Effector memory CD8-positive, alpha-beta T cell (primary cell): ENCODE data around the gene HDHD3.
A peak's percentile ranks its signal among the peaks of the same experiment; 100 is the strongest.

Source experiments
- ATAC-seq: fragments of 150-1000 bp; cut with Tn5 transposase; replicated peaks from 2 replicates; pipeline ENCODE4 v1.10.0; 2021; ENCODE audit warnings: mild to moderate bottlenecking, moderate library complexity
- DNase-seq, 3 experiments: peaks; one replicate each; pipeline ENCODE4 v3.0.0; 2021
- H3K27ac Mint-ChIP-seq, 2 donors: one replicate each; pipeline ENCODE4 v1.8.0; 2022; ENCODE audit warnings: mild to moderate bottlenecking in 2 of 2, mixed read lengths in 2 of 2, moderate library complexity in 2 of 2
- H3K27me3 Mint-ChIP-seq, 2 donors: one replicate each; pipeline ENCODE4 v1.8.0; 2022; ENCODE audit warnings: mixed read lengths in 2 of 2
- H3K36me3 Mint-ChIP-seq: one replicate; pipeline ENCODE4 v1.8.0; 2022; ENCODE audit warnings: mild to moderate bottlenecking, moderate library complexity, mixed read lengths; ENCODE audit not compliant: insufficient read depth
- H3K4me1 Mint-ChIP-seq, 2 donors: one replicate each; pipeline ENCODE4 v1.8.0; 2022; ENCODE audit warnings: low read depth in 2 of 2, mixed read lengths in 2 of 2
- H3K4me3 Mint-ChIP-seq, 2 donors: one replicate each; pipeline ENCODE4 v1.8.0; 2022; ENCODE audit warnings: mild to moderate bottlenecking in 2 of 2, mixed read lengths in 2 of 2, moderate library complexity in 2 of 2
- H3K9me3 Mint-ChIP-seq, 2 donors: one replicate each; pipeline ENCODE4 v1.8.0; 2022; ENCODE audit warnings: mixed read lengths in 2 of 2

The HDHD3 gene

DNA sequence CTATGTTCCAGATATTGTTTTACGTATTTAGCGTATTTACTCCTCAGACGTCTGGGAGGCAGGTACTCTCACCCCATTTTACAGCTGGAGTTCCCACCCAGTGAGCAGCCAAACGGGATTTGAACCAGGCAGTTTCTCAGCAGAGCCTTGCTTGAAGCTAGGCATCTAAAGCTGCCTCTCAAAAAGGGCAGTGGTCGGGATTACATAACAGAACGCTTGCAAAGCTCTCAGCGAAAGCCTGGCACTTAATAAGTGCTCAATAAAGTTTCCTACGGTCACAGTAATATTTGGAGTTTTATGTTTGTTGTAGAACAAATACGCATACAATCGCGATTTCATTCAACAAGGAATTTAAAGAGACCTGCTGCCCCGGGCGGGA lies 27.7 kb downstream of the HDHD3 start:
- peaks cover 19 to 42% of the 10 kb centered on the region in 2 donors for H3K27me3 Mint-ChIP-seq
- ATAC-seq (no peak), DNase-seq (no peak)
- no peaks in the 10 kb centered on the region for H3K9me3 Mint-ChIP-seq
- peak overlapping the region; percentile 66 to 76 for H3K4me3 Mint-ChIP-seq
- H3K36me3 Mint-ChIP-seq: no peaks in the 10 kb centered on the region
- H3K27ac Mint-ChIP-seq: no peak overlapping the region
- H3K4me1 Mint-ChIP-seq: peaks cover 17 to 18% of the 10 kb centered on the region in 2 donors

DNA sequence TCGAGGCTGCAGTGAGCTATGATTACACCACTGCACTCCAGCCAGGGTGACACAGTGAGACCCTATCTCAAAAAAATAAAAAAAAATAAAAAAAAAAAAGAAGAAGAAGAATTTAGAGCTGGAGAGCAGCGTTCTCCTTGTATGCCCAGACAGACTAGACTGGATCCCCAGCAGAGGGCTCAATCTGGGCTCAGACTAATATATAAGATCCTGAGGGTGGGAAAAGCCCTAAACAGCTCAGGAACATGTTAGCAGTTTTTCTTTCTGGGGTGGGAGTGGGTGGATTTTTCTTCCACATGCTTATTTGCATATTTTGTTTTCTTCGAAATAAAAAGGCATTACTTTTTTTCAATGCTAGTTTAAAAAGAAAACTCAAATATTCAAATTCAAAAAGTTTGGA lies 28.3 kb downstream of the HDHD3 start:
- peaks cover 17 to 18% of the 10 kb centered on the region in 2 donors for H3K4me1 Mint-ChIP-seq
- peak overlapping the region in 1 of 2 donors; percentile 11 for H3K4me3 Mint-ChIP-seq
- H3K27me3 Mint-ChIP-seq: peaks cover 19 to 36% of the 10 kb centered on the region in 2 donors
- DNase-seq (no peak), ATAC-seq (no peak)
- no peak overlapping the region for H3K27ac Mint-ChIP-seq
- H3K9me3 Mint-ChIP-seq: no peaks in the 10 kb centered on the region
- H3K36me3 Mint-ChIP-seq: no peaks in the 10 kb centered on the region

DNA sequence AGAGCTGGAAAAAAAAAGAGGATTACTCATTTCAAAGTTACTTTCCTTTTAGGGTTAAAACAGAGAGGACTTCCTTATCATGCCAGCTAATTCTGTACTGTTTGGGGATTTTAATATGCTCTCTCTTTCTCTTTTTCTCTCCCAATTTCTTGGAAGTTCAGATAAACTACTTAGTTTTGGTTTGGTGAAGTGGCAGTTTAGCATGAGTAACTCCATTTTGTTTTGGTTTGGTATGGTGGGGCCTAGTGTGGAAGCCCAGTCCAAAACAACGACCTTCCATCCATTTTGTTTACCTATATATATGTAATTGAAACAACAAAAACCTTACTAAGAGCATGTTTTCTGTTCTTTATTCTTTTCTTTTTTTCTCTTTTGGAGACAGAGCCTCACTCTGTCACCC lies 31.1 kb downstream of the HDHD3 start:
- no peak for ATAC-seq

DNA sequence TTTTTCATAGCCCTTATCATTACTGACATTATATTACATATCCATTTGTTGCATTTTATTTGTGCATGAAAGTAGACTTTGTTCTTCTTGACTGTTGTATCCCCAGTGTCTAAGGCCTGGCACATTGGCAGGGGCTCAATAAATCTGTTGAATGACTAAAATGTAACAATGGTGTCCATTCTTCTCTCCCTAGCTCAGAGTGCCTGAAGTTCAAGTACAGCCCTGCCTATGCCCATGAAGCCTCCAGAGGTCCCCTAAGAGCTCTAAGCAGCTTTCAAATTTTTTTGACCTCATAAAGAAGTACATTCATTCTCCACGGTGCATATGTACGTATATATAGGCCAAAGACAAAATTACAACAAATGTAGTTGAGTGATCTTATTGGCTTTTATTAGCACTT lies 31.6 kb downstream of the HDHD3 start:
- Mint-ChIP-seq H3K36me3 (no peaks in the 10 kb centered on the region), H3K4me1 (peaks cover 10 to 12% of the 10 kb centered on the region in 2 donors), H3K27me3 (peaks cover 2 to 4% of the 10 kb centered on the region in 2 donors), H3K9me3 (no peaks in the 10 kb centered on the region), H3K27ac (no peak overlapping the region), H3K4me3 (no peak overlapping the region)
- no peak for DNase-seq
- ATAC-seq: no peak

More for the DNA sequence above, 31.1 kb downstream of the HDHD3 start:
- no peak overlapping the region for H3K4me3 Mint-ChIP-seq
- H3K4me1 Mint-ChIP-seq: peaks cover 10 to 12% of the 10 kb centered on the region in 2 donors
- no peaks in the 10 kb centered on the region for H3K9me3 Mint-ChIP-seq
- DNase-seq: no peak
- no peaks in the 10 kb centered on the region for H3K36me3 Mint-ChIP-seq
- peaks cover 7 to 9% of the 10 kb centered on the region in 2 donors for H3K27me3 Mint-ChIP-seq
- no peak overlapping the region for H3K27ac Mint-ChIP-seq

DNA sequence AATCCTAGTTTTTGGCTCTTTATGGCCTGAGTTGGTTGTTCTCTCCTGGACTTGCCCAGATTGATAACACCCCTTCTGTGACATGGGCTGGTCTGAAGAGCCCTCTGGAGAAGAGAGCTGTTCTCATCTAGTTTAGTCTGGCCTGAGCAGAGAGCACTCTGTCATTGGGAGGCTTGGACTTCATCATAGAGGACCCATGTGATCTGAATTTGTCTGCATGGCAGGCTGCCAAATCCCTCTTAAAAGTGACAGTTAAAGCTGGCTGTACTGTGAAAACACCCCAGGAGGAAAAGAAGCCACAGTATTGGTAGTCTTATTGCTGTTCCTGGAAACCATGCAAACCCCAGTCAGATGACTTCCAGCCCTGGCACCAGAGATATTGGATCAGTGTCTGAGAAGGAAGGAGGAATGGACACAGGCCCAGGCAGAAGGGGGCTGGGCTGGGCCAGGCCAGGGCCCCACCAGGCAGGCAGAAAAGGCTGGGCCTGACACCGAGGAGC lies 33.0 kb downstream of the HDHD3 start:
- no peak for DNase-seq
- Mint-ChIP-seq H3K36me3 (no peaks in the 10 kb centered on the region), H3K27ac (no peak overlapping the region), H3K27me3 (peaks cover 5 to 9% of the 10 kb centered on the region in 2 donors), H3K4me1 (peaks cover 9 to 14% of the 10 kb centered on the region in 2 donors), H3K4me3 (no peak overlapping the region), H3K9me3 (no peaks in the 10 kb centered on the region)
- no peak for ATAC-seq

DNA sequence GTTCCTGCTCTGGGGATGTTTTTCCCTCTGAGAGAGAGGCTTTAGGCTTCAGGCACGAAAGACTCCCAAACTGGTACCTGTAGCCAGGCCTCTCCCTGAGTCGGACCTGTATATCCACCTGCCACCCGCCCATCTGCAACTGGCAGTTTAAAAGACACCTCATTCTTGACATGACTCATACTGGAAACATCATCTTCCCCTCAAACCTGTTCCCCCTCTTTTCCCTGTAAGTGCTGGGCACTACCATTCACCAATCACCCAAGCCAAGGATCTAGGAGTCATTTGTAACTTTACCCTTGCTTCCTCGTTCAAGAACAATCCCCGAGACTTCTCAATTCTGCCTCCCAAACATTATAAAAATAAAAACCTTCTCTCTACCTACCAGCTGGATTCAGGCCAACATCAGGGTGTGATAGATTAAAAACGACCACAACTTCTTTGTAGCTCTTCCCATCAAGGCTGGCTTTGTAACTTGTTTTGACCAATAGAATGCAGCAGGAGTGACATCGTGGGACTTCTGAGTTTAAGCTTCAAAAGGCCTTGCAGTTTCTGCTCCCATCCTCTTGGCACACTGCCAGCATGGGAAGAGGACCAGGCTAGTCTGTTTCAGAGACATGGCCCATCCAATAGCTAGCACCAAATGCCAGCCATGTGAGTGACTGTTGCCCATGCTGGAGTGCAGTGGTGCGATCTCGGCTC lies 34.9 kb downstream of the HDHD3 start:
- DNase-seq: no peak
- H3K27ac Mint-ChIP-seq: no peak overlapping the region

DNA sequence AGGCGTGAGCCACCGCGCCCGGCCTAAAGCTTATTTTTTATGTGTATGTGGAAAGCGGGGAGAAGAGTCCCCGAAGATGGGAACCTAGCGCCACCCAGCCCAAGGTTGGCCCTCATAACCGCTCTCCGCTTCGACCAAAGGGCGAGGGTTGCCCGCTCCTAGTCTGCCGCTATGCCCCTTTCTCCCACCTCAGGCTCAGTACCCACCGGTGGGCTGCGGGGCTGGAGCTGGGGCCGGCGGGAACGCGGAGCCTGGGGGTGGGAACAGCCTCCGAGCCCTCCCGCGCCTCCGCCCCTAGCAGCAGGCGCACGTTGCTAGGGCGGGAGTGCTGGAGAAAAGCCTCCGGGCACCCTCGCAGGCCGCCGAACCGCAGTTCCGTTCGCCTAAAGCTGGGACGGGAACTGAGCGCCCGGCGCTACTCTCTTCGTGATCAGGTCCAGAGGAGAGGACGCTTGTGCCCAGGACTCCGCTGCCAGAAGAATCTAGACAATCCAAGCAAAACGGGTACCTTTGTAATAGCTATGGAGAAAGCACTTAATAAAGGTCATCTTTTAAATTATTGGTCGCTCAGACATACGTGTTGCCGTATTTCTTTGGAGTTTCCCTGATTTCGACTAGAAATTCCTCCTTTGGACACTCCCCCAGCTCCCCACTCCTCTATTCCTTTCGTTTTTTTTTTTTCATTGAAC lies 36.6 kb downstream of the HDHD3 start, which contains the start of gene WDR31:
Gene WDR31, minus strand, starts transcription at position 265 of the 689 bp plus-strand sequence. CDS start 8,253 bp downstream, outside the sequence.
- Mint-ChIP-seq H3K4me1 (peaks cover 9 to 14% of the 10 kb centered on the region in 2 donors), H3K4me3 (peak within 1 kb of the TSS; percentile 83 to 84), H3K27ac (peak within 1 kb of the TSS; percentile 75 to 76), H3K27me3 (peaks cover 6 to 12% of the 10 kb centered on the region in 2 donors), H3K36me3 (no peaks in the 10 kb centered on the region), H3K9me3 (no peaks in the 10 kb centered on the region)
- DNase-seq: peak; percentile 62 to 75 (median 66)
- peak; percentile 98 for ATAC-seq

More for the DNA sequence above, 34.9 kb downstream of the HDHD3 start:
- Mint-ChIP-seq H3K27me3 (peaks cover 6 to 12% of the 10 kb centered on the region in 2 donors), H3K4me1 (peaks cover 9 to 14% of the 10 kb centered on the region in 2 donors), H3K9me3 (no peaks in the 10 kb centered on the region), H3K36me3 (no peaks in the 10 kb centered on the region), H3K4me3 (peak overlapping the region; percentile 9 to 84)
- ATAC-seq: no peak

DNA sequence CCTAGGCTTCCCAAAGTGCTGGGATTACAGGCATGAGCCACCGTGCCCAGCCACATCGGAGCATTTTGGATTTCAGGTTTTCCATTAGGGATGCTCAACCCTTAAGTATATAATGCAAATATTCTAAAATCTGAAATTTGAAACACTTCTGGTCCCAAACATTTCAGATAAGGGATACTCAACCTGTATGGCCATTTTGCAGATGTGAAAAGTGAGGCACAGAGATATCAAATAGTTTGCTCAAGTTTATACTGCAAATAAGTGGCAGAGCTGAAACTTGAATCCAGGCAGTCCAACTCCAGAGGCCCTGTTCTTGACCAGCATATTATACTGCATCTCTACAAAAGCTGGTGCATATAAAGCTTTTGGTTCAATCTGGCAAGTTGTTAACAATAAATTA lies 39.1 kb downstream of the HDHD3 start:
- H3K36me3 Mint-ChIP-seq: no peaks in the 10 kb centered on the region
- ATAC-seq (no peak), DNase-seq (no peak)
- no peaks in the 10 kb centered on the region for H3K9me3 Mint-ChIP-seq
- H3K4me3 Mint-ChIP-seq: no peak overlapping the region
- H3K4me1 Mint-ChIP-seq: peaks cover 9 to 14% of the 10 kb centered on the region in 2 donors
- H3K27ac Mint-ChIP-seq: no peak overlapping the region
- H3K27me3 Mint-ChIP-seq: peaks cover 6 to 12% of the 10 kb centered on the region in 2 donors

DNA sequence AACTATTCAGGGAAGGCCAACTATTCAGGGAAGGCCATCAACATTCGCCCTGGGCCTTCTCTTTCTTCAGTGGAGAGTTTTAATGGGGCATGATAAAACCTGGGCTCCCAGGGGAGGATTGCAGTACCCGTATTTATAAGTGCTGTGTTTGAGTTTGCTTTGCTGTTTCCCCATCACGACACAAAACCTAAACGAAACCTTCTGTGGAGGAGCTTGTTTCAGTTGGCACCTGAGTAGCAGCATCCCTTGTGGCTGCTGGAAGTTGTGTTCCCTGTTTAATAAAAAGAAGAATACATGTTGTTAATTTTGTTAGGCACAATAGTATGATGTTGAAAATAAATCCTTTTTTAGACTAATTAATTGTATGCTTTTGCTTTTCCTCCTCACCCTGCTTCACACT lies 45.0 kb downstream of the HDHD3 start:
- H3K9me3 Mint-ChIP-seq: no peaks in the 10 kb centered on the region
- H3K4me1 Mint-ChIP-seq: no peaks in the 10 kb centered on the region
- no peak overlapping the region for H3K4me3 Mint-ChIP-seq
- H3K27ac Mint-ChIP-seq: no peak overlapping the region
- ATAC-seq (no peak), DNase-seq (no peak)
- H3K36me3 Mint-ChIP-seq: no peaks in the 10 kb centered on the region
- H3K27me3 Mint-ChIP-seq: no peaks in the 10 kb centered on the region

DNA sequence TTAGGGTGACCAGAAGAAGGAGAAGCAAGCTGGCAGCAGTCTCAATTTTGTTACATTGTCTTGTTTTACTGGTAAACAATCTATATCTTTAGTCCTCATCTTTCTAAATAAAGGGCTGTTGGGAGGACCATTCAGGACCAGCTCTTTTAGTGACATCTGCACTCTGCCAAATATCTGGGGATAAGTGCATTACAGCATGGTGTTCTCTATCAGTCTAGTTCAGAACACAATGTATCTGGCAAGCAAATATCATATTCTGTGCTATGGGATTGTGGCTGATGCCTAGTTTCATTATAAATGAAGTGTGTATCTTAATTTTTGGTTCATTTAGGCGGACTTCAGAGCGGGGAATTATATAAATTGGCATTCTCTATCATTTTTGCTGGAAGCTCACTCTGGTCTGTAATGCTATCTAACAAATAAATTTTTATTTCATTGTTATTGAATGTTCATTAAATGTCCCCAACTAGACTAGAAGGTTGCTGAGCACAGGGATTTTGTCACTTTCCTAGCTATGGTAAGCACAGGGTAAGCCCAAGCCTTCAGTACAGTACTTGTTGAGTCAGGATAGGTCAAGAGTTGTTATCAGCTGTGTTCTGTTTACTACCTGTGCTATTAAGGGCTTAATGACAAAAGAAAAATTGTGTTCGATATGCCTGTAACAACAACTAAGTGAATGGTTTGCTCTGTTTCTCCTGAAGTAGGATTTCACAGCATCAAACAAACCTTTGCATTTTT lies 48.6 kb downstream of the HDHD3 start:
- H3K4me3 Mint-ChIP-seq: no peak overlapping the region
- no peak for ATAC-seq
- H3K9me3 Mint-ChIP-seq: no peaks in the 10 kb centered on the region
- H3K36me3 Mint-ChIP-seq: no peaks in the 10 kb centered on the region
- no peak for DNase-seq
- H3K4me1 Mint-ChIP-seq: no peaks in the 10 kb centered on the region
- H3K27me3 Mint-ChIP-seq: no peaks in the 10 kb centered on the region
- no peak overlapping the region for H3K27ac Mint-ChIP-seq

DNA sequence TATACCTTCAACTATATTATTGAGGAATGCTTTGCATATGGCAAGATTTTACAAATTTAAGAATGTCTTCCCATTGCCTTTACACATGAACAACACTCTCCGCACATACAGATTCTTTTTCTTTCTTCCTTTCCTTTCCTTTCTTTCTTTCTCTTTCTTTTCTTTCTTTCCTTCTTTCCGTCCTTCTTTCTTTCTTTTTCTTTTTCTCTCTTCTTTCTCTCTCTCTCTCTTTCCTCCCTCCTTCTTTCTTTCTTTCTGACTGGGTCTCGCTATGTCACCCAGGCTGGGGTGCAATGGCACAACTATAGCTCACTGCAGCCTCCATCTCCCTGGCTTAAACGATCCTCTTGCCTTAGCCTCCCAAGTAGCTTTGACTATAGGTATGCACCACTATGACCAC lies 50.6 kb downstream of the HDHD3 start:
- no peaks in the 10 kb centered on the region for H3K27me3 Mint-ChIP-seq
- no peaks in the 10 kb centered on the region for H3K4me1 Mint-ChIP-seq
- no peak overlapping the region for H3K4me3 Mint-ChIP-seq
- H3K9me3 Mint-ChIP-seq: no peaks in the 10 kb centered on the region
- H3K36me3 Mint-ChIP-seq: no peaks in the 10 kb centered on the region
- DNase-seq: no peak
- no peak overlapping the region for H3K27ac Mint-ChIP-seq
- no peak for ATAC-seq
